KOPT-K1 (cell line): Measurements from ENCODE around the gene COL7A1.
"Not testable (repeated sequence)": the region's sequence is repeated elsewhere in the genome, so short reads cannot be mapped to it uniquely, and the experiment has no call there.

Experiments used
- H3K27ac ChIP-seq: fragments of 200-600 bp; sonication (generic); 2 replicates; pipeline ENCODE4 v1.5.1; 2016; ENCODE audit warnings: antibody characterized with exemption, mild to moderate bottlenecking, low read depth, low read length; ENCODE audit not compliant: poor library complexity, severe bottlenecking
- H3K36me3 ChIP-seq: fragments of 200-600 bp; sonication (generic); 2 replicates; pipeline ENCODE4 v1.5.1; 2017; ENCODE audit warnings: antibody characterized with exemption, mild to moderate bottlenecking, low read length, moderate library complexity; ENCODE audit not compliant: insufficient read depth
- H3K9me3 ChIP-seq: fragments of 200-600 bp; sonication (generic); 2 replicates; pipeline ENCODE4 v1.5.1; 2017; ENCODE audit warnings: antibody characterized with exemption, low read length, mild to moderate bottlenecking; ENCODE audit not compliant: insufficient read depth, poor library complexity, severe bottlenecking

Gene COL7A1

GRCh38 chr3:48530701-48531100 is 64.4 kb downstream of the COL7A1 start:
- not testable (repeated sequence) for H3K9me3 ChIP-seq, H3K27ac ChIP-seq
- peaks cover 13% of the 10 kb centered on the region for H3K36me3 ChIP-seq

- Histone ChIP-seq H3K9me3 (no peaks in the 10 kb centered on the region), H3K27ac (no peak overlapping the region), H3K36me3 (no peaks in the 10 kb centered on the region; the same call in 1 of the 2 replicates)
These were observed 66.4 kb downstream of the COL7A1 start for GRCh38 chr3:48528754-48529153.

- Histone ChIP-seq H3K27ac (no peak overlapping the region), H3K9me3 (no peaks in the 10 kb centered on the region), H3K36me3 (no peaks in the 10 kb centered on the region; the same call in 1 of the 2 replicates)
These were observed 67.1 kb downstream of the COL7A1 start for GRCh38 chr3:48528048-48528447.

- Histone ChIP-seq H3K27ac (no peak overlapping the region), H3K36me3 (no peaks in the 10 kb centered on the region), H3K9me3 (no peaks in the 10 kb centered on the region)
These were observed 70.2 kb downstream of the COL7A1 start for GRCh38 chr3:48524970-48525369.

- no peaks in the 10 kb centered on the region for H3K36me3 ChIP-seq
- H3K27ac ChIP-seq, result no peak overlapping the region
- no peaks in the 10 kb centered on the region for H3K9me3 ChIP-seq
These were observed 73.5 kb downstream of the COL7A1 start for GRCh38 chr3:48521635-48522034.

GRCh38 chr3:48519277-48519643 is 75.9 kb downstream of the COL7A1 start:
- Histone ChIP-seq H3K36me3 (no peaks in the 10 kb centered on the region), H3K9me3 (no peaks in the 10 kb centered on the region), H3K27ac (no peak overlapping the region)

GRCh38 chr3:48518638-48519276 is 76.4 kb downstream of the COL7A1 start:
- H3K27ac ChIP-seq, result no peak overlapping the region
- H3K36me3 ChIP-seq, result no peaks in the 10 kb centered on the region
- H3K9me3 ChIP-seq, result no peaks in the 10 kb centered on the region

GRCh38 chr3:48518069-48518468 is 77.1 kb downstream of the COL7A1 start:
- H3K36me3 ChIP-seq, result no peaks in the 10 kb centered on the region
- no peak overlapping the region for H3K27ac ChIP-seq
- H3K9me3 ChIP-seq, result no peaks in the 10 kb centered on the region

- Histone ChIP-seq H3K9me3 (no peaks in the 10 kb centered on the region), H3K27ac (no peak overlapping the region)
These were observed 78.6 kb downstream of the COL7A1 start for GRCh38 chr3:48516571-48516970.

GRCh38 chr3:48514431-48515227 is 80.5 kb downstream of the COL7A1 start:
- Histone ChIP-seq H3K9me3 (no peaks in the 10 kb centered on the region), H3K36me3 (no peaks in the 10 kb centered on the region), H3K27ac (no peak overlapping the region)

More at GRCh38 chr3:48516571-48516970, 78.6 kb downstream of the COL7A1 start:
- no peaks in the 10 kb centered on the region for H3K36me3 ChIP-seq
